ENCODE measurements around the gene COMMD1.
A peak's percentile ranks its signal among the peaks of the same experiment; 100 is the strongest.
"Not testable (repeated sequence)": the region's sequence is repeated elsewhere in the genome, so short reads cannot be mapped to it uniquely, and the experiment has no call there.

Gene COMMD1

DNA sequence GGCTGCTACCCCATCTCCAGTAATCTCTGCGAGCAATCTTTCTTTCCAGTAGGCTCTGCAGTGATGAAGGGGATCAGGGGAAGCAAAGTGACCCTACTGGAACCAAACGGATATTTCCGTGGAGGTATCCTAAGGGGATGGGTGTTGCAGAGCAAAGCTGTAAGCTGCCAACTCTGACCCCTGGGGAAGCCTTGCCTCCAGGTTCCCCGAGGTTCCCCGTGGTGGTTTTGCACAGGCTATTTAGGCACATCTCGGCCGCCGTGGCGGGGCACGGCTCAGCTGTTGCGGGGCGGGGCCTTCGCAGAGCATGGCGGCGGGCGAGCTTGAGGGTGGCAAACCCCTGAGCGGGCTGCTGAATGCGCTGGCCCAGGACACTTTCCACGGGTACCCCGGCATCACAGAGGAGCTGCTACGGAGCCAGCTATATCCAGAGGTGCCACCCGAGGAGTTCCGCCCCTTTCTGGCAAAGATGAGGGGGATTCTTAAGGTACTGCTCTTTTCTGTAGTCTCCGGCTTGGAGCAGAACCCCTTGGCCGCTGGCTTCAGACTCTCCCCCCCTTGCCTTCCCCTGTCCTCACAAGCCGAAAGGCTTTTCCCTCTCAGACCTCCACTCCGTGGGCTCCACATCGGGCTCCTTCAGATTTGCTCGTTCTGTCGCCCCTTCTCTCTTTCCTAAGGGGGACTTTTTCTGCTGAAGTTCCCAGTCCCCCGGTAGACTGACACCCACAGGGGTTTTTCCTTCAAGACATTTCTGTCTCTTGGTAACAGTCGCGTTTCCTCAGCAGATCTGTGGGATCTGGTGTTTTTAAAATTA, at the start of gene COMMD1:
TSS of gene COMMD1 (plus strand) at position 303 of the 814 bp plus-strand sequence. CDS start at position 308, 5 bp downstream.
- peak; percentile 24 for DNase-seq

GRCh38 chr2:61857224-61857623, 48.2 kb upstream of the COMMD1 start:
- DNase-seq = no peak

GRCh38 chr2:61862085-61862484, 43.4 kb upstream of the COMMD1 start:
- DNase-seq = no peak

GRCh38 chr2:61866482-61867089, 38.9 kb upstream of the COMMD1 start:
- DNase-seq = not testable (repeated sequence)

GRCh38 chr2:61876400-61876799, 29.1 kb upstream of the COMMD1 start:
- no peak for DNase-seq

DNA sequence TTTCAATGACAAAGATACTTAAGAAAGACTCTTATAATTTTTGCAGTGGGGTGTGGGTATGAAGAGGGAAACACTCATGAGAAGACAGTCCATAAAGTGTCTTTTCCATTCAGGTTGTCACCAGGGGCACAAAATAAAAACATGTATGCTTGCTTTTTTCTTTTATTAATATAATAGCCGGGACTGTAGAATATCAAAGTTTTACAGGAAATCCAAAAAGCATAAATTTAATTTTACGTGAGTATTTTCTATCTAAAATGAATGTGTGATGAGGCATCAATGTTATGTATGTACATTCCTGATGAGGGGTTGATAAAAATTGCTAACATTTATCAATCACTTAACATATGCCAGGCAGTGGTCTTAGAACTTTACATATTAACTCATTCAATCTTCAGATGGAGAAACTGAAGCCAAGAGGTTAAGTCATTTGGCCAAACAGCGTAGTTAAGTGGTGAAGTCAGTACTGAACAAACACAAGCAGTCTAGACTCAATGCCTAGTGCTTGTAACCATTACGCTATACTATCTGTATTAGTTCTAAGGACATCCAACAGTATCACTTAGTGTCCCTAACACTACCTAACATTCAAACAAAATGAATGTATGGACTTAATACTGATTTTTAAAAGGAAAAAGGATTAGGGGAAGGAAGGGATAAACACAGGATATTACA, 27.8 kb upstream of the COMMD1 start:
- DNase-seq = no peak

DNA sequence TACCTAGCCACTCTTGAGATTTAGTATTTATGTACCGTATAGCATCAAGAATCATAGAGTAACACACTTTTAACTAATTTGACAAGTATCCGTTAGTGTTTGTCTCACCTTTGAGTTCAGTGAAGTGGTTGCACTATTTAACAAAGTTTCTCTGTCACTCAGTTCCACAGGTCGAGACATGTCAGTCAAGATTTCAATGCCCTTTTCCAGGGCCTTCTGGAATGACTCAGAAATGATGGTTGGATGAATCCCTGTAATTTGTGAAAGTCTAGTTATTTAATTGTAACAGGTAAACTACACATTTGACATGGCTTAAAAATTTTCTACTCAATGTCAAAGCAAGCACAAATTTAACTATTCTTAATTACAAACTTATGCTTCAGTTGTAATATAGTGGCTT, 26.7 kb upstream of the COMMD1 start:
- no peak for DNase-seq

GRCh38 chr2:61879351-61879750, 26.1 kb upstream of the COMMD1 start:
- DNase-seq = not testable (repeated sequence)

- no peak for DNase-seq
Observed at GRCh38 chr2:61882850-61883249, 22.6 kb upstream of the COMMD1 start.

DNA sequence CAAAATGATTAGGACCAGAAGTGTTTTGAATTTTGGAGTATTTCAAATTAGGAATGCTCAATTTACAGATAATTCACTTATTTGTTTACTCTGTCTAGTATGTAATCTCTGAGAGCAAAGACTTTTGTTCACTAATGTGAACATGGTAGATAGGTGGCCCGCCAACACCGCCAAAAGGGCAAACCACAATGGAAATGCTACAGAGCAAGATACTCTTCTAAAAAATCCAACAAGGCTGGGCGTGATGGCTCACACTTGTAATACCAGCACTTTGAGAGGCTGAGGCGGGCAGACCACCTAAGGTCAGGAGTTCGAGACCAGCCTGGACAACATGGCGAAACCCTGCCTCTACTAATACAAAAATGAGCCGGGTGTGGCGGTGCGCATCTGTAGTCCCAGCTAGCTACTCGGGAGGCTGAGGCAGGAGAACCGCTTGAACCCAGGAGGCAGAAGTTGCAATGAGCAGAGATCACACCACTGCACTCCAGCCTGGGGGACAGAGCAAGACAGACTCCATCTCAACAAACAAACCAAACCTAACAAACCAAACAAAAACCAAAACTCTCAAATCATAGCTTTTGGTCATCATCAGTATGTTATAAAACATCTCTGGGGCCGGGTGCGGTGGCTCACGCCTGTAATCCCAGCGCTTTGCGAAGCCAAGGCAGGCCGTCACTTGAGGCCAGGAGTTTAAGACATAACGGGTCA, 19.4 kb upstream of the COMMD1 start:
- DNase-seq = no peak

DNA sequence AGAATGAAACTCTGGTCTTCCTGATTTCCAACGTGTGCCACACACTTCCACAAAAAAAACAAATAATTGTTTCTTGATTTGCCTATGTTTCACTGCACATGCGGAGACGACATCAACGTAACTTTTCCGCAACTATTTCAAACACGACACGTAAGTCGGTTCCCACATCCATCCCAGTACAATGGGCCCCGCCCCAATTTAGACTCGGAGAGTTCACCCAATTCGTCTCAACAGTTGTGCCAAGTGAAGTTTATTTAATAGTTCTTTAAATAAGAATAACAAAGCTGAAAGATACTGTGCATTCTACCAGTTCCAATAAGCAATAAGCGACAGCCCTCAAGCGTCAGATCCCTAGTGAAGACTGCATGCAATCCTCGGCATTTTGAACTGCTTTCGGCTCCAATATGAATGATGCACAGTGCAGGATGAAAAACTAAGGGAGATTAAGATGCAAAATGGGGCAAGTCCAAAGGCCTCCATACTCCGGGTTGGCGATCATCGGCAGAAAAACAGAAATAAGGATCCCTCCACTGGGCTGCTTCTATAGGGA, 17.7 kb upstream of the COMMD1 start:
- no peak for DNase-seq

DNA sequence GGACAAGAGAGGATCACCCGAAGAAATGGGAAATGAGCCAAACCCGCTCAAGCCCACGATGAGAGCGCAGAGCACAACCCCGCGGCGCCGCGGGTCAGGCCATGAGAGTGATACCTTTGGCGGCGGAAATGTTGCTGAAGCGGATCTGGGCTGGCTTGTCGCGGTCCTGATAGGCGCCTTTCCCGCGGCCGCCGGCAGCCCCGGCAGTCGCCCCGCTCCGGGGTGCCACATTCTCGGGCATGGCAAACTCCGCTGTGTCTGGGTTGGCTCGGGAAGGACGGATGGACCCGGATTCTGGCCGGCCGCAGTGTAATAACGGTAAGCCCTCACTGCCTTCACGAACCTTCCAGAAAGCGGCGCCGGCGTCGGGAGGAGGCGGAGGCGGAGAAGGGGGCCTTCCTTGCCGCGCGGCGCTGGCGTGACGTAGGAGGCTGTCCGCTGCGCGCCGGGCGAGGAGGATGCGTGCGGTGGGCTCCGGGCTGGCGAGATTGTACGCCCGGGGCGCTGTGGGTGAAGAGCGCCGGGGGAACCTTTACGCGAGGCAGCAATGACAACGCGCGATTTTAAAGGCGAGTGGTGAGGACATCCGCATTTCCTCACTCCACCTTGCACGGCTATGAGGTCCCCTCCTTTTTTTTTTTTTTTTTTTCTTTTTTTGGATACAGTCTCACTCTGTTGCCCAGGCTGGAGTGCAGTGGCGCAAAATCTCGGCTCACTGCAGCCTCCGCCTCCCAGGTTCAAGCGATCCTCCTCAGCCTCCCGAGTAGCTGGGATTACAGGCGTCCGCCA, 17.0 kb upstream of the COMMD1 start, which contains the start of gene CCT4:
TSS of gene CCT4 (minus strand) at position 390 of the 789 bp plus-strand sequence. CDS start at position 241, 149 bp downstream.
- peak; percentile 74 for DNase-seq

DNA sequence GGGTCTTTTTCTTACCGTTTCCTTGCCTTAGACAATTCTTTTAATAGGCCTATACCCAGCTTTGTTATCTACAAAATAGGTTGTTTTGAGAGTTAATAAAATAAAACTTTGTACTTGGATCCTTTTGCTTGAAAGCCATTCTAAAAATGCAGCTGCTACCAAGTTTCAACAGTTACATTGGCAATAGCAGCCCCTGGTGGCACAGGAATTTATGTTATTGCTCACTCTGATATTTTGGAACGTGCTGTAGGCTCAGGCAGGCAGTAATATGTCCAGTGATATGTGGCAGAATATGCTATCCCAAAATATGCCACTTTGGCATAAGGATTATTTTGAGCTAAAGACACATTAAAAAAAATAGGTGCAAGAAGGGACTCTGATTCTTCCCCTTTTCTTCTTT, 6.7 kb upstream of the COMMD1 start:
- DNase-seq = no peak

- no peak for DNase-seq
Observed at GRCh38 chr2:61900281-61900680, 5.2 kb upstream of the COMMD1 start.

DNA sequence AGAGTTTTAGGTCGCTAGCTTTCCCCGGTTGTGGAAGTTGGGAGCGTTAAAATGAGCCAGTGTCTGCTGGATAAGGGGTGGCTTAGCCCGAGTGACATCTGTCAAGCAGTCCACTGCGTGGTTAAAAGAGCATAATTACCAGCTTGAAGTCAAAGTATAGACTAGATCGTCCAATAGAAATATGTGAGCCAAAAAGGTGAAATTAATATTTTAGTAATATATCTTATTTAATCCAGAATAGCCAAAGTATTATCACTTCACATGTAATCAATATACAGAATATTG, 654 bp downstream of the COMMD1 start:
- no peak for DNase-seq

- no peak for DNase-seq
Observed at GRCh38 chr2:61909116-61909515, 3.6 kb downstream of the COMMD1 start.

GRCh38 chr2:61910603-61911002, 5.1 kb downstream of the COMMD1 start:
- DNase-seq = peak; percentile 4

GRCh38 chr2:61911510-61911909, 6.0 kb downstream of the COMMD1 start:
- DNase-seq = no peak

- DNase-seq = not testable (repeated sequence)
Observed at GRCh38 chr2:61914794-61915193, 9.3 kb downstream of the COMMD1 start.

DNA sequence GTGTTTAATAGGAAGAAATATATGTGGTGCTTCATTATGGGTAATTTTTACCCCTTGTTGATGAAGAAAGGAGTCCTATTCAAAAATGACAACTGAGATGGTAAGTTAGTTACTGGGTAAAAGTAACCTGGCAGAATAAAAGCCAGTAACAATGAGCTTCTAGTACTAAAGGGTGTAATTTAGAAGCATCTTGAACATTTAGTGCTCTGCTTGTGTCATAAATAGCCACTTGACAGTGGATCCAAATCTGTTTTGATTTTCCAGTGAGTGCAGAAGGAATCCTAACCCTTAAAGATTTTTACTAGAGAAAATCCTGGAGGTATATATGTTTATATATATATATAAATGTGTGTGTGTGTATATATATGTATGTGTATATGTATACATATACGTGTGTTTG, 15.1 kb downstream of the COMMD1 start:
- no peak for DNase-seq

DNA sequence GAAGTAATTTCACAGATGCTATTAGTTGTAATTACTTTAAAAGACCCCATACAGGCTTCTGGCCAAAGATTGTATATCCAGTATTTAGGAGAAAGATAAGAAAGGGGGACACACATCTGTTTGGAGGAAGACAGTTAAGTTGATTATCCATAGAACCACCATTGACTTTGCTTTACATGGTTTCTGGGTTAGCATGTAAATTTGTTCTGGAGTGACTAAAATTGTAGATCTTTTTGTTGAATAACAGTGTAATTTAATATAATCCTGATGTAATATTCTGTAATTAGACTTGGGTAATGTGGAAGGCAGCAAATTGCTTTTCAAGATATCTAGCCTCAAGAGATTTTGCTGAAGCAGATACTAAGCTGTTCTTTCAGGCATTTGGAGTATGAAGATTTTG, 17.2 kb downstream of the COMMD1 start:
- DNase-seq = no peak
